ENCODE data around the gene ERVV-1. TPM values are rescaled to one million over a fixed set of nuclear protein-coding genes. Genes with fewer than 3 reads are reported as not detected.
A peak's percentile ranks its signal among the peaks of the same experiment; 100 is the strongest.

Gene ERVV-1
- total RNA-seq, 1 donor from 2014 or later: not detected

DNA sequence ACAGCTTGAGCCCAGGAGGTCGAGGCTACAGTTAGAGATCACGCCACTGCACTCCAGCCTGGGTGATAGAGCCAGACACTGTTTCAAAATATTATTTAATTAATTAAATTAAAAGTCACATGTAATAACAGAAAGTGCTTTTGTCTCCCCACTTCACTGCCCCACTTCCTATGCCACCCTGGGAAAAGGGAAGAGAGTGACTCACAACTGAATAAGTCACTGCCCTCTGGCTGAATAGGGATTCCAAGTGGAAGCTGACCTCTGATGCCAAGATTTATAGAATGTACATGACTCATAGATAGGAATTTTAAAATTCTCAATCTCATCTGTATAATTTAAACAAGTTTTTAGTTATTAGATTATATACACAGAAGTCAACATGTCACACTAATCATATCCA lies 22.2 kb upstream of the ERVV-1 start:
- Mint-ChIP-seq H3K9me3 (peaks cover 23% of the 10 kb centered on the region), H3K27ac (no peak overlapping the region), H3K4me1 (peaks cover 11% of the 10 kb centered on the region), H3K27me3 (ENCODE audit: insufficient read depth, low read depth) (peaks cover 14% of the 10 kb centered on the region), H3K36me3 (peaks cover 5% of the 10 kb centered on the region), H3K4me3 (no peak overlapping the region)
- H2AFZ ChIP-seq (replicated peaks): no peak overlapping the region
- peaks cover 9% of the 10 kb centered on the region for H3F3A ChIP-seq (ENCODE audit: low read depth)
- no peak overlapping the region for H3K9ac ChIP-seq
- no peak overlapping the region for H3K27ac ChIP-seq
- no peak for TF ChIP-seq EZH2phosphoT487 (IDR thresholded peaks at IDR 0.05)
- TF ChIP-seq EZH2 (IDR thresholded peaks at IDR 0.05): no peak
- TF ChIP-seq, protein P1, sequence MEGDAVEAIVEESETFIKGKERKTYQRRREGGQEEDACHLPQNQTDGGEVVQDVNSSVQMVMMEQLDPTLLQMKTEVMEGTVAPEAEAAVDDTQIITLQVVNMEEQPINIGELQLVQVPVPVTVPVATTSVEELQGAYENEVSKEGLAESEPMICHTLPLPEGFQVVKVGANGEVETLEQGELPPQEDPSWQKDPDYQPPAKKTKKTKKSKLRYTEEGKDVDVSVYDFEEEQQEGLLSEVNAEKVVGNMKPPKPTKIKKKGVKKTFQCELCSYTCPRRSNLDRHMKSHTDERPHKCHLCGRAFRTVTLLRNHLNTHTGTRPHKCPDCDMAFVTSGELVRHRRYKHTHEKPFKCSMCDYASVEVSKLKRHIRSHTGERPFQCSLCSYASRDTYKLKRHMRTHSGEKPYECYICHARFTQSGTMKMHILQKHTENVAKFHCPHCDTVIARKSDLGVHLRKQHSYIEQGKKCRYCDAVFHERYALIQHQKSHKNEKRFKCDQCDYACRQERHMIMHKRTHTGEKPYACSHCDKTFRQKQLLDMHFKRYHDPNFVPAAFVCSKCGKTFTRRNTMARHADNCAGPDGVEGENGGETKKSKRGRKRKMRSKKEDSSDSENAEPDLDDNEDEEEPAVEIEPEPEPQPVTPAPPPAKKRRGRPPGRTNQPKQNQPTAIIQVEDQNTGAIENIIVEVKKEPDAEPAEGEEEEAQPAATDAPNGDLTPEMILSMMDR (IDR thresholded peaks at IDR 0.05): no peak
- no peaks in the 10 kb centered on the region for H3K79me2 ChIP-seq (ENCODE audit: low read depth)
- no peaks in the 10 kb centered on the region for H3K9me3 ChIP-seq (ENCODE audit: low read depth)
- no peaks in the 10 kb centered on the region for H3K36me3 ChIP-seq
- peaks cover 15% of the 10 kb centered on the region for H3K27me3 ChIP-seq
- no peak overlapping the region for H3K4me2 ChIP-seq
- no peaks in the 10 kb centered on the region for H4K20me1 ChIP-seq (ENCODE audit: low read depth)
- H3K4me1 ChIP-seq: peaks cover 9% of the 10 kb centered on the region
- no peak overlapping the region for H3K4me3 ChIP-seq
- no peak for DNase-seq (ENCODE audit: low spot score)

DNA sequence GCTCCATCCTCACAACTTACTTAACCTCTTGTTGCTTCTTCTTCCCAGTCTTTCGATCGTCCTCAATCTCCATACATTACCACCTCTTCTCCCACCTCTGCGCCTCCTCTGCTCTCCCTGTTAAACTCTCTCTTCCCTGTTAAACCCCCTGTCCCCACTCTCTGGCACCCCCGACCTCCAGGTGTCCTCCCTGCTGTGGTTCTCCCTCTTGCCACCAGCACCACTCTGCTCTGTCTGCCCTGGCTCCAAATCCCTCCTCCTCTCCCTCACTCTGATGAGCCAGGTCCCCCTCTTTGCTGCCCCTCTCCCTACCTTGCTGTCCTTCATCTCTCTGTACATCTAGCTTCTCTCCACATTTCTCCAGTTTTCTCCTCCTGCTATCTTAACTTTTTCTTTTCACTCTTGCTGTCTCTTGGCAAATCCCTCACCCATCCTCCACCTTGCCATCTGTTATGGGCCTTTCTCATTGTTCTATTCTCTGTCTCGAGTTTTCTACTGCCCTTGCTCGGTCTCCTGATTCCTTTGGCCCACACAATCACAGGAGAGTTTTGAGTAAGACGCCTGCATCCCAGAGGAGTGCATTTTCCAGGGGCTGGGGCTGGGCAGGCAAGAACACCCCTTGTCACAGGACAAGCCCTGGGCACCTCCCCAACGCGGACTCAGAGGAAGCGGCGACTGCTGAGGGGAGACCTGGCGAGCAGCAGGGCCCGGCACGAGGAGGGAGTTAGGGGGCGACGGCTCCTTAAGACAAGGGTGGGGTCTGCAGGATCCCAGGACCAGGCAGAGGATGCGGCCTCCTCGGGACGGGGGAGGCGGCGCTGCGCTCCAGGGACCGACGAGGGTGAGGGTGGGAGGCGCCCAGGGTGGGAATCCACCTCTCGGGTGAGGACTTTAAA lies 21.4 kb upstream of the ERVV-1 start:
- Histone ChIP-seq H3K4me2 (peak overlapping the region; percentile 89), H3K9ac (no peak overlapping the region), H3K4me1 (peaks cover 9% of the 10 kb centered on the region), H2AFZ (replicated peaks) (peak overlapping the region; percentile 73), H3K27me3 (peaks cover 15% of the 10 kb centered on the region), H3F3A (ENCODE audit: low read depth) (peaks cover 9% of the 10 kb centered on the region), H3K4me3 (peak overlapping the region; percentile 56), H3K36me3 (no peaks in the 10 kb centered on the region), H4K20me1 (ENCODE audit: low read depth) (no peaks in the 10 kb centered on the region), H3K27ac (no peak overlapping the region), H3K9me3 (ENCODE audit: low read depth) (no peaks in the 10 kb centered on the region), H3K79me2 (ENCODE audit: low read depth) (no peaks in the 10 kb centered on the region)
- H3K36me3 Mint-ChIP-seq: peaks cover 2% of the 10 kb centered on the region
- peaks cover 11% of the 10 kb centered on the region for H3K4me1 Mint-ChIP-seq
- H3K27ac Mint-ChIP-seq: no peak overlapping the region
- TF ChIP-seq EZH2 (IDR thresholded peaks at IDR 0.05) (peak; percentile 38), EZH2phosphoT487 (IDR thresholded peaks at IDR 0.05) (no peak)
- TF ChIP-seq, protein P1 (IDR thresholded peaks at IDR 0.05): no peak
- peak overlapping the region; percentile 86 for H3K4me3 Mint-ChIP-seq
- DNase-seq (ENCODE audit: low spot score): peak; percentile 41
- H3K9me3 Mint-ChIP-seq: peaks cover 25% of the 10 kb centered on the region
- H3K27me3 Mint-ChIP-seq (ENCODE audit: insufficient read depth, low read depth): peaks cover 13% of the 10 kb centered on the region

DNA sequence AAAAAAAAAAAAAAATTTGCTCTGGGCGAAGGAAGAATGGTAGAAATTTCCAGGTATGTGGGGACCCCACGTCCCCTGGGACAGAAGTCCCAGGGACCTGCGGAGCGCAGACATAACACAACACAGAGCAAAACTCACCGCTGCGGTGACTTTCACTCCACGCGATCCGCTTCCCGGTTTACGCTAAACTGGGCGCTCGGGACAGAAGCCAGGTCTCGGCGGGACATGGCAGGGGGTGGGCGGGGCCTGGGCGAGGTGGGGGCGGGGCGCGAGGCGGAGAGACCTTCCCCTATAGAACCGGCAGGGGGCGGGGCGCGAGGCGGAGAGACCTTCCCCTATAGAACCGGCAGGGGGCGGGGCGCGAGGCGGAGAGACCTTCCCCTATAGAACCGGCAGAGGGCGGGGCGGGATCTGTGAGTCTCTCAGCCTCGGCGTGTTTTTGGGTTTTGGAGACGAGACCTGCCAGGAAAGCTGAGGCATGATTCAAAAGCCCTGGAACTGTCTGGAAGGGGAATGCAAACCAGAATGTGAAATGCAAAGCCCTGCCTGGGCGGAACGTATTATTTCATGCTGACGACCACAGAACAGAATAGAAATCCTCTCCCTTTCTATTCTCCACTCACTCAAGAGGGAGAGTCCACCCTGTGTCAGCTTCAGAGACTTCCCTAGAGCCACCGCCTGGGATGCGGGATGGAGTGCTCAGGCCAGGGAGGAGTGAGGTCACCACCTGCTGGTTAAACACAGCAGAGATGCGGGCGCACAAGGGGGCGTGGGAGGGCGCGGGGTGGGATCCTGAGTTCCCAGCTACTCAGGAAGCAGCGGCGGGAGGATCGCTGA lies 20.2 kb upstream of the ERVV-1 start:
- H3K79me2 ChIP-seq (ENCODE audit: low read depth): no peaks in the 10 kb centered on the region
- no peak overlapping the region for H3K27ac ChIP-seq
- Mint-ChIP-seq H3K9me3 (peaks cover 28% of the 10 kb centered on the region), H3K4me3 (peak overlapping the region; percentile 86), H3K36me3 (no peaks in the 10 kb centered on the region), H3K4me1 (peaks cover 11% of the 10 kb centered on the region), H3K27ac (no peak overlapping the region), H3K27me3 (ENCODE audit: insufficient read depth, low read depth) (peaks cover 12% of the 10 kb centered on the region)
- peak overlapping the region; percentile 88 for H2AFZ ChIP-seq (replicated peaks)
- H3K9ac ChIP-seq: no peak overlapping the region
- peak; percentile 96 for DNase-seq (ENCODE audit: low spot score)
- no peaks in the 10 kb centered on the region for H3K36me3 ChIP-seq
- H3K4me1 ChIP-seq: peaks cover 9% of the 10 kb centered on the region
- peak overlapping the region; percentile 56 for H3K4me3 ChIP-seq
- H3K9me3 ChIP-seq (ENCODE audit: low read depth): no peaks in the 10 kb centered on the region
- TF ChIP-seq EZH2phosphoT487 (IDR thresholded peaks at IDR 0.05) (no peak), EZH2 (IDR thresholded peaks at IDR 0.05) (peak; percentile 40)
- TF ChIP-seq, protein P1 (IDR thresholded peaks at IDR 0.05): peak; percentile 72
- H3K27me3 ChIP-seq: peaks cover 15% of the 10 kb centered on the region
- H3F3A ChIP-seq (ENCODE audit: low read depth): peaks cover 9% of the 10 kb centered on the region
- peak overlapping the region; percentile 89 for H3K4me2 ChIP-seq
- no peaks in the 10 kb centered on the region for H4K20me1 ChIP-seq (ENCODE audit: low read depth)

Data from neural progenitor cell (in vitro differentiated cells).